HG03280 (cell line): ENCODE results near the gene PXMP4.

Experiments used
- ATAC-seq: cut with Tn5 transposase; IDR thresholded peaks from one replicate; pipeline ENCODE4 v1.9.1; 2021; ENCODE audit warnings: mild to moderate bottlenecking, moderate library complexity; ENCODE audit not compliant: unreplicated experiment

The PXMP4 gene

DNA sequence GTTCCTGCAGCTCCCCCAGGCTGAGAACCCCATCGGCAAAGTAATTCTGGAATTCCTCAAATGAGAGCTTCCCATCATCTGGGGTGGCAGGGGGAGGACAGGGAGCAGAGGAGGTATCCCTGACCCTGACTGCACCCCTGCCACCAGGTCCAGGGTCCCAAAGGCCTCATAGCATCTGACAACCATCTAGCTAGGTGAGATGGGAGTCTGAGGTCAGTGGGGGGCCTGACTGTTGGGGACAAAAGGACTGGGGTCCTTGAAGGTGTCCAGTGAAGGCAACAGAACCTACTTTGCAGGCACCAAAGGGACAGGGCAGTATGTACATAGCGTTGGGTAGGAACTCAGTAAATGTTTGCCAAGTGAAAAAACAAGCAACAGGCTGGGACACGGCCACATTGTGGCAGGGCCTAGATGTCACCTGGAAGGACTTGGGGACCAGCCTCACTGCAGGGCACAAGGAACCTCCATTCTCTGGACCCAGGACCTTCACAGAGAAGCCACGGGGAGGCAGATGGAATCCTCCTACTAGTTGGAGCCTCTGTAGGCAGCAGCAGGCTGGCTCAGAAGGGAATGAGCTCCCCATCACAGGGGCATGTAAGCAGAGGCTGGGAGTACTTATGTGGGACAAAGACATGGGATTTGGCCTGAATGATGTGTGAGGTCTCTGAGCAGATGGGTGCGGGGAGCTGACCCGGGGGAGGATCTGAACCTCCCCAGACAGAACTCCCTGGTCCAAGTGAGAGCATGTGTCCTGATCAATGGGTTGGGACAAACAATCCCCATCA is 49.2 kb downstream of the PXMP4 start:
- no peak for ATAC-seq

DNA sequence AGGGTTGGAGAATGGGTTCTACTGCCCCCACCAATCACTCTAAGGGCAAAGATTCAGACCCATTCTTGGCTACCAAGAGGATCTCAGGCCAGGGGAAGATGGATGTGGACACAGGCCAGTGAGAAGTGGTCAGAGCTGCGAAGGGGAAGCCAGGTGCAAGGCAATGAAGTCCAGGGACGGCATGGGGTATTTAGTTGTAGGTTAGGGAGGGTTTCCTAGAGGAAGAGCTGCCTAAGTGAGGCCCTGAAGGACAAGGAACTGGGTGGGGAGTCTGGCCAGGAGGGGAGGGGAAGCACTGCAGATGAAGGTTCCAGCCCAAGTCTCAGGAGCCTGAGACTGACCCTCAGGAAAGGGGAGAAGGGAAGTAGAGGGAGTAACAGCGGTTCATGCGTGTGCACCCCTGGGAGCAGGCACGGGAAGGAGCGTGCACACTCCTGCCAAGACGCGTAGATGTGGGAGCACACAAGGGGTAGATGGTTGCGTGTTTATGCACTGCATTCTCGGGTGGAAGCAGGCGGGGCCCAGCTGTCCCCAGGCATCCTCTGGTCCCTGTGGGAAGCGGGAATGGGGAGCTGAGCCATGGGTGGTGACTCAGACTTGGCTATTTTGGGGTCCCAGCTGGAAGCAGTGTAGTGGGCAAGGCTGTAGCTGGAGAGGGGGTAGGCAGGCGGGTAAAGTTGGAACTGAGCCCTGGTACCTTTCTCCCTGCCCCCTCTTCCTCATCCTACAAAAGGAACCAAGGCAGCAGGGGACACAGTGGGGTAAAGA is 50.1 kb downstream of the PXMP4 start:
- no peak for ATAC-seq

DNA sequence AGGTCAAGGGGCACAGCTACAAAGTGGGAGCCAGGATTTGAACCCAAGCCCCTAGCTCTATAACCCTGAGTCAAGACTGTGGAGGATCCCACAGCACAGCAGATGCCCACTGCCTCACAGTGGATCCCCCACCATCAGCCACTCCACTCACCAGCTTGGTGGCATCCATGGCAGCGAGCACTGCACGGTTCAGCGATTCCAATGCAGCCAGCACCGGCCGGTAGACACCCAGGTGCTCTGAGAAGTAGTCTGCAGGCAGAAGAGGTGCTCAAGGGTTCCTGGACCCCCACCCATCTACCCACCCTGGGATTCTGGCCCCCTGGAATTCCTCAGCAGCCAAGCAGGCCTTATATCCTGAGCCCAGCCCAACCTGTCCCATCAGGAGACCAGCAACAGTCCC is 50.9 kb downstream of the PXMP4 start:
- ATAC-seq = no peak

DNA sequence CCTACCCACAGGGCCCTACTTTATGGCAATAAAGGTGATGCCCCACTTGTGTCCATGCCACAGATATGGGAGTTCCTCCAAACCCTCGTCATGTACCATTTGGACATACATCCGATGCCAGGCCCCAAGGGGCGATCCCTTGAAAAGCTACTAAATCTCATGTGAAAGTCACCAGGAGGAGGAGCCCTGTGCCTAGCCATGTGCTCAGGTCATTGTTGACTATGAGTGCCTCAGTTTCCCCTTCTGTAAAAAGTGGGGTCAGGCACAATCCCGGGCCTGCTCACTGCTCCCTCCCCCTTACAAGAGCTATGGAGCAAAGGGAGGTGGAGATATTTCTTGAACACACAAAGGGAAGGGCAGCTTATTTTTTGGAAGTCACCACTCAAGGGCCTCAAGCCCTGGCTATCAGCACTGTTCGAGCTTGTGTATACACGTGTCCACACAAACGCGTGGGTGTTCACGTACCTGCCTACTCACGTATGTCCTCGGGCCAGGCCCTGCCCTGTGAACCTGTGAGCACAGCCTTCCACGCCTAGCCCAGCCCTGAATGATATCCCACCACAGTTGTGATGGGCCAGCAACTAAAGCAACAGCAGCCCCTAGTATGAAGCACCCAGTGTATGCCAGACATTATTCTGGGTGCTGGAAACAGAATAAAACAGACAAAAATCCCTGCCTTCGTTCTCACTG is 51.5 kb downstream of the PXMP4 start:
- ATAC-seq = no peak

DNA sequence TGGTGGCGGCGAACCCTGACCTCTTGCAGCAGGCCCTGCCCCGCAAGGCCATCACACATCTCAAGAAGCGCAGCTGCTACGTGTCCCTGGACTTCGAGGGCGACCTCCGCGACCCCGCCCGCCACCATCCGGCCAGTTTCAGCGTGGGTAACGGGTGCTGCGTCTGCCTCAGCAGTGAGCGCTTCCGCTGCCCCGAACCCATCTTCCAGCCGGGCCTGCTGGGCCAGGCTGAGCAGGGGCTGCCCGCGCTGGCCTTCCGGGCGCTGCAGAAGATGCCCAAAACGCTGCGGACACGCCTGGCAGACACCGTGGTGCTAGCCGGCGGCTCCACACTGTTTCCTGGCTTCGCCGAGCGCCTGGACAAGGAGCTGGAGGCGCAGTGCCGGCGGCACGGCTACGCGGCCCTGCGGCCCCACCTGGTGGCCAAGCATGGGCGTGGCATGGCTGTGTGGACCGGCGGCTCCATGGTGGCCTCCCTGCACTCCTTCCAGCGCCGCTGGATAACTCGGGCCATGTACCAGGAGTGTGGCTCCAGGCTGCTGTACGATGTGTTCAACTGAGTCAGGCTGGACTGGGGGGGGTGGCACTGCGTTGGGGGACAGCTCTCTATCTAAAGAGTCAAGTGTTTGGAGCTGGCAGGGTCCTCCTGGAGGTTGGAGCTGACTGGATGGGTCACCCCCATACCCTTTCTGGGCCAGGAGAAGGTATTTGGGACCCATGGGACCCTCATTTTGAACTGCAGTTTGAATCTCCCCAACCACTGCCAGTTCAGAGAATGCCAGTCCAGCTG is 52.2 kb downstream of the PXMP4 start:
- peak; percentile 46 for ATAC-seq

DNA sequence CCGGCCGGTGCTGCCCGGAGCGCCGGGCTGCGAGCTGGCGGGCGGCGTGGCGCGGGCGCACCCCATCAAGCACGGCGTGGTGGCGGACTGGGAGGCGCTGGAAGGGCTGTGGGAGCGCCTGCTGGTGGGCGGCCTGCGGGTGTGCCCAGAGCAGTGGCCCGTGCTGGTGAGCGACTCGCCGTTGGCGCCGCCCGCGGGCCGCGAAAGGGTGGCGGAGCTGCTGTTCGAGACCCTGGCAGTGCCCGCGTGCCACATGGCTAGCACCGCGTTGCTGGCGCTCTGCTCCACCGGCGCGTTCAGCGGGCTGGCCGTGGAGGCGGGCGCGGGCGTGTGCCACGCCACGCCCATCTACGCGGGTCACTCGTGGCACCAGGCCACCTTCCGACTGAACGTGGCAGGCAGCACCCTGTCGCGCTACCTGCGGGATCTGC is 52.9 kb downstream of the PXMP4 start:
- peak; percentile 13 for ATAC-seq

DNA sequence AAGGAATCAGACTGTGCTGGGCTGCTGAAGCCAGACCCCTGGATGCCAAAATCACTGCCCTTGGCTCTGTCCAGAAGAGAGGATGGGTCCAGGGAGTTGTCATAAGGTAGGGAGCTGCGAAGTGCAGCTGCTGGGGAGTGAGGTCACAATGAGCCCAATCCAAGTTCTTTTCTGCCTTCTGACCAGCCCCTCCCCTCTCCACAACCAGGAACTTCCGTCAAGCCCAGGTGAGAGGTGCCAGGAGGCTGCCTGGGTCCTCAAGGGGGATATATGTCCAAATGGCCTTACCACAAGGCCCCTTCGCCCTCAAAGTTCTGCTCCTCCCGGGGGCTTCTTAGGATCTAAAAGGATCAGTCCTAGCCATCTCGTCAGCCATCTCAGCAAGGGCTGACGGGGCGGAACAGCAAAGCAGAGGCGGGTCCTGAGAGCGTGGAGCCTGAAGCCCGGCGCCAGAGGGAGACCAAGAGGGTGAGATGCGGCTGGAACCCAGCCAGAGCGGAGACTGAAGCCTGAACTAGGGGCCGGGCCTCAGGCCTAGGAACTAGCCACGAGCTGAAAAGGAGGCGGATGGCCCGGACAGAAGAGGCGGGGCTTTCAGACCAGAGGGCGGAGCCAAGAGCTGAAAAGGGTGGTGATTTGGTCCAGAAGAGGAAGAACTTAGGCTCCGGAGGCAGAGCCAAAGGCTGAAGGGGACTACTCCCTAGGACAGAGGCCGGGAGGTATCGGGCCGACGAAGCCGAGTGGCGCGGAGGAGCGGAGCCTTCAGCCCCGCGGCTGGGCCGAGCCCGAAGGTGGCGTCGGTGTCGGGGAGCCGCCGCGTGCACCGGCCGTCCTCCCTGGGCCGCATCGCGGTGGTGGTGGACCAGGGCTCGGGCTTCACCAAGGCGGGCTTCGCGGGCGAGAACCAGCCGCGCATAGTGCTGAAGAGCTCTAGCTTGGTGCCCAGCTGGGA is 53.5 kb downstream of the PXMP4 start, which contains the start of gene ACTL10:
ACTL10 (plus strand) TSS at position 651 of the 952 bp plus-strand sequence. CDS start 555 bp downstream, outside the sequence.
- ATAC-seq = peak; percentile 62

DNA sequence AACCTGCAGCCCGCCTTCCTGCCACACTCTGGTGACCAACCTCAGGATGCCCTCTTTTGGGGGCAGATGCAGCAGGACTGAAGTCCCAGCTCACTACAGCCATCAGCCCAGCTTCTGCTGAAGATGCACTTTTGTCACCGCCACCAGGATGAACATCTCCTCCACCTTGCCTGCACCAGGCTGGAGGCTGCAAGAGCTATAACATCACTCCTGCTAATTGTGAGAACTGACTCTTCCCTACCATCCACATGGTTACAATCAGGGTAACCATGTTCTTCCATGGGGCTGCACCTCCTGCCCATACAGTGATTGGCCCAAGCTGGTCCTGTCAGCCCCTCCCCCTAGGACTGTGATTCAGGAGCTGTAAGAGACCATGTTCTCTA is 55.4 kb downstream of the PXMP4 start:
- no peak for ATAC-seq

DNA sequence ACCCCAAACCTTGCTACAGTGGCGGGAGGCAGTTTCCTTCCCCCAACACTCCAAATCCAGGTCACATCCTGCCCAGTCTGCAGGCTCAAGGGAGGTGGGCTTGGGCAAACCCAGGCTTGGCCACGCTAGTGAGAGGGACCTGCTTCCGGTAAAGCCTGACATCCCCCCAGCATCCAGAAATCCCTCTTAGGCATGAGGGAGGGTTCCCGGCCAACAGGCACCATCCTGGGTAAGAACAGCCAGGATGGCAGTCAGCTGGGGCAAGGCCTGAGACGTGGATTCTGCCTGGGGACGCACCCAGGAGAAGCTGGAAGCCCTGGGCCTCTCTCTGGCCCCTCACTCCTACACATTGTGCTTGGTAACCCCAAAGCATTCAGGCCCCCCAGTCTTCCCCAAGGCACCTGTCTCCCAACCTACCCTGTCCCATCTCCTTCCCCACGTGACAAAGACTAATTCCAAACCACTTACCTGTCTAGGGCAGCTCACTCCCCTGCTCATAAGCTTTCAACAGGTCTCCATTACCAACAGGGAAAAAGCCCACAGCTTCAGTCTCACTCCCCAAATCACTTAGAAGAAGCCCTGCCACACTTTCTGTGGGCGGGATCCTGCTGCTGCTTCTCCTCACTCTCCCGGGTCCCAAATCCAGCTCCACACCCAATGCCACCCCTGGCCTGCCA is 55.9 kb downstream of the PXMP4 start:
- ATAC-seq = no peak

DNA sequence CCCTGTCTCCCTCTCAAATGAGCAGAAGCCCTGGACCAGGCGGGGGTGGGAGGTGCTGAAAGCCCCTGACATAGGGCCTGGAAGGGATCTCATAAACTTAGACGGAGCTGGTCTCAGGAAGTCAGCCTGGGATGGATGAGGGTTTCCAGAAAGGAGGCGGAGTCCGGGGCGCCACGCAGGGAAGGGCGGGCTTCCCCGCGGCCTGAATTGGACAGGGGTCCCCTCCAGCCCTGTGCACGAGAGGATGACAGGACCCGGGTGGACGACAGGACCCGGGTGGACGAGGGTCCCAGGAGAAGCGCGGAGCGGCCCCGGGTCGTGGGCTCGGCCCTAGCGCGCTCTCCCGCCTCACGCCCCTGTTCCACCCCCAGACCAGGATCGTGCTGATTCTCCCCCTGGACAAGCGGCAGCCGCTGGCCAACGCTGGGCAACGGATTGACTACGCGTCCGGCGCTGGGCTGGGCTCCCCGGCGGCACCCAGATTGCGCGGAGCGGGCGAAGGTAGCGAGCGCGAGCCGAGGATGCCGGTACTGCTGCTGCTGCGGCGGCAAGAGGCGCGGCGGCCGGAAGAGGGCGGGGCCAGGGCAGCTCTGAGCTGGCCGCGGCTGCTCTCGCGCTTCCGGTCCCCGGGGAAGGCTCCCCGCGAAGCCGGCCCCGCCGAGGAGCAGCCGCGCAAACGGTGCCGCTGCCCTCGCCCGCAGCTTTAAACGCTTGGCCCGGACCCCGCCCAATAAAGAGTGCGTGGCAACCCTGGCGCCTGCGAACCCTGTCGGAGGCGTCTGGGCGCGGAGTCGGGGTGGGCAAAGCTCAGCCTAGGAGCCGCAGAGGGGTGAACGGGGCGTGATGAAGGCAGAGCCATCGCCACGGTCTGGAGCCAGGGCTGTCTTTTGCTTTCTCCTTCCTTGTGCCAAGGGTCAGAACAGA is 56.7 kb downstream of the PXMP4 start:
- peak; percentile 56 for ATAC-seq

DNA sequence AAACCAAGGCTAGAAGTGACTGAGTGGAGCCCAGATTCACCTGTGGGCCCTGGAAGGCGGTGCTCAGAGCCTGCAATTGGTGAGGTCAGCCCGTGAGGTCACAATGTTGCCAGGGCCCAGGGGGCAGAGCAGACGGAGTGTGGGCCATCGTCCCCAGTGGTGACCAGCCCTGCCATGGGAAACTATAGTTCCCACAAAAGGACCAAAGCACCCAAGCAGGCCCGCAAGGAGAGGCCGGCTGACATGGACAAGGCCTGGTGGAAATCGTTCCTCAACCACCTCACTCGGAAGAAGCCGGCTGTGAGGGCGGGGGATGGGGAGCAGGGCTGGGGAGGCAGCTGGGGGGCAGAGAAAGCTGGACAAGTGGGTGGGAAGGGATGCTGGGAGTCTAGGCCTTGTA is 57.9 kb downstream of the PXMP4 start, which contains the start of gene C20orf144:
C20orf144 (plus strand) TSS at position 156 of the 400 bp plus-strand sequence; CDS start at position 175, 19 bp downstream.
- ATAC-seq = no peak

DNA sequence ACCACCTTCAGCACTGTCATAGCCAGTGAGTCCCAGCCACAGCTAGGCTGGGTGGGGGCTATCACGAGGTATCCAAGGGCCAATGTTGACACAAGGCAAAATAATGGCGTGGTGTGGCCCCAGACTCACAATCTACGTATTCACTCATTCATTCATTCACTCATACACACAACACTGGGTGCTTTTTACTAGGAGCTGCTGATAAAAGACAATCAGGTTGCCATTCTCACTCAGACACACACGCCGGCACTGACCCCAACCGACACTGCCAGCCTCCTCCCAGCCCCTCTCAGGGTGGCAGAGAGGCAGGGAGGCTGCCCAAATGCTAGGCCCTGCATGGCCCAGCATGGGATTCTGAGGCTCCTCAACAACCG is 59.4 kb downstream of the PXMP4 start:
- no peak for ATAC-seq

DNA sequence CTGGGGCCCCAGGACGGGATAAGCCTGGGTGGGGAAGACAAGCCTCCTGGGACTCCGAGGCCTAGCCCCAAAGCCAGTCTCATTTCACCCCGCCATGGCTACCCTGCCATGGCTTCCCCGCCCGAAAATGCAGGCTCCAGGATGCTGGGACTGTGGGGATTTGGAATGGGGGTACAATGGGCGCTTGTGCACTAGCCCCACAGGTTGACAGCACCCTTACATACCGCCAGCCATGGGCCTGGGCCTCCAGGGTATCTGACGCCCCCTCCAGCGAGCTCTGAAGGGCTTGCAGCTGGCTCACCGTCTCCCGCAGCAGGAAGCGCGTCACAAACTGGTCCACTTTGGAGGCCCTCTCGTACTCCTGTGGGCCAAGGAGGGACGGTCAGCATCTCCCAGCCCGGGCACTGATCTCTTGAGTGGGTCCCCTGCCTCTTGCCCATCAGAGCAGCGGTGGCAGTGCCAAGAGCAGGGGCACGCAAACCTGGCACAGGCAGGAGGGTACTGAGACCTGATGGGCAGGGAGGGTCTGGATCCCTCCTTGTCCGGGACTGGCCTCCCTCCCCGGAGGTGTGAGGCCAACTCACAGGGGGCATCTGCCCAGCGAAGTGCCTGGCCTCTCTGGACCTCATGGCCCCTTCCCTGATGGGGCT is 60.0 kb downstream of the PXMP4 start:
- no peak for ATAC-seq

DNA sequence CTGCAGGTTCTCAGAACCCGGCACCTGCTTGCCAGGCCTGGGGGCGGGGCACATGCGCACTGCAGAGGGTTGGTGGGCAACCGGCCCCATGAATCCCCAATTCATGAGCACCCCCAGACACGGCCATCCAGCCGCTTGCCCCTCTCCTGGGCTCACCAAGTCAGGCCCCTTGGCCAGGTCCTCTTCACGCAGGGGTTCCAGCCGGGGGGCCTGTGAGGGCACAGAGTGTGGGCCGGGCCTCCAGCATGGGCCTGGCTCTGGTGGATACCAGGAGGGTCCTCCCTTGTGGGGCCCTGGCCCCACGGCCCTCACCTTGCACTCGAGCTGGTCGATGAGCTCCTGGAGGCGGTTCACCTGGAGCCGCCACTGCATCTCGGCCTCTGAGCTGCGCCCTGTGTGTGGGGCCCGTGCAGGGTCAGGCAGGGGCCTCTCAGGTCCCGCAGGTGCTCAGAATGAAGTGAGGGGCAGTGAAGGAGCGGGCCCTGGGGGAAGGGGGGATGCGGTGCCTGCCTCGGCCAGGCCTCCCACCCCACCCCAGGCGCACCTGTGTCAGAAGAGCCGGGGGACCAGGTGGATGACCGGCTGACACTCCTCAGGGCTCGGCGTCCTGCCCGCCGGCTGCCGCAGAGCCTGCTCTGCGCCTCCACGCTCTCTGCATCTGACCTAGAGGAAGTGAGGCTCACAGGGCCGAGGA is 60.6 kb downstream of the PXMP4 start:
- no peak for ATAC-seq

DNA sequence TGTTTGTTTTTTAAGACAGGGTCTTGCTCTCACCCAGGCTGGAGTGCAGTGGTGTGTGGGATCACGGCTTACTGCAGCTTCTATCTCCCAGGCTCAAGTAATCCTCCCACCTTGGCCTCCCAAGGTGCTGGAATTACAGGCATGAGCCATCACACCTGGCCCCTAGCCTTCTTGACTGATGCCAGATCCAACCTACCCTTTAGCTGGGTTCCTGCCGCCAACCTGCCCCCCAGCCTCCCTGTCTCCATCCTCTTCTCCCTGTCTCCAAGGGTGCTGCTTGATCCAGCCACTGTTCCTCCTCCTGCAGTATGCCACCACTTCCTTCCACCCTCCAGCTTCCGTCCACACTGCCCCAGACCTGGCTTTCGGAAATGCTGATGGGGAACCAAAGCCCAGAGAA is 61.2 kb downstream of the PXMP4 start:
- no peak for ATAC-seq

DNA sequence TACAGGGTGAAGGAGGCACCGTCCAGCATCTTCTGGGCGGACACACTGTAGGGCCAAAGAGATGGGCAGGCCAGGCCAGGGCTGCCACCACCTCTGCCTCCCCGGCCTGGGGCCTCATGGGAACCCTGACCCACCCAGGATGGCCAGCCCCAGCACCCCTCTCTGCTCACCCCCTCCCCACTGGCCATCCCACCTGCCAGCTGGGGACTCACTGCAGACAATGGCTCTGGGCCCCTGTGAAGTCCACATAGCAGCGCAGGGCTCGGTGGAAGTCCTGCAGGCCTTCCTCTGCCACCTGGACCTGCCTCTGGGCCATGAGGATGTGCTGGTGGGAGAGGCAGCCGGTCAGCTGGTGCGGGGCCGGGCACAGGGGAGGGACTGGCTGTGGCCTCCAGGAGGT is 61.6 kb downstream of the PXMP4 start:
- no peak for ATAC-seq

DNA sequence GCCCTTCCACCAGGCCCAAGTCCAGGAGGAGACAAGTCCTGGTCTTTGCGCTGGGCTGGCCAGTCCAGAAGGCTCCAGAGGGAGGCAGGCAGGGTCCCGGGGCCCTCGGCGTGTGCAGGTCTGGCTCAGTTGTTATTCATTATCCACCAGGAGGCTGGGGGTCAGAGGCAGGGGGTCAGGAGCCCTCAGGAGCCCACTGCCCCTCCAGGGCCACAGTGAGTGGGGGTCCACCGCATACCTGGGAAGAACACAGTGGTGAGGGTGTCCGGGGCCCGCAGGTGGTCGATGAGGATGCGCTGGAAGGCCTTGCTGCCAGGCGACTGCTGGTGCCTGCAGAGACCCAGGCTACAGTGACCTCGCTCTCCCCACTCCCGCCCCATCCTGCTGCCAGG is 62.4 kb downstream of the PXMP4 start:
- no peak for ATAC-seq
